GM19467 (cell line): Measurements from ENCODE around the gene FXYD5.

Source experiments
- ATAC-seq: cut with Tn5 transposase; IDR thresholded peaks from one replicate; pipeline ENCODE4 v1.9.1; 2021; ENCODE audit warnings: mild to moderate bottlenecking, moderate library complexity; ENCODE audit not compliant: unreplicated experiment

Gene FXYD5, protein sequence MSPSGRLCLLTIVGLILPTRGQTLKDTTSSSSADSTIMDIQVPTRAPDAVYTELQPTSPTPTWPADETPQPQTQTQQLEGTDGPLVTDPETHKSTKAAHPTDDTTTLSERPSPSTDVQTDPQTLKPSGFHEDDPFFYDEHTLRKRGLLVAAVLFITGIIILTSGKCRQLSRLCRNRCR

DNA sequence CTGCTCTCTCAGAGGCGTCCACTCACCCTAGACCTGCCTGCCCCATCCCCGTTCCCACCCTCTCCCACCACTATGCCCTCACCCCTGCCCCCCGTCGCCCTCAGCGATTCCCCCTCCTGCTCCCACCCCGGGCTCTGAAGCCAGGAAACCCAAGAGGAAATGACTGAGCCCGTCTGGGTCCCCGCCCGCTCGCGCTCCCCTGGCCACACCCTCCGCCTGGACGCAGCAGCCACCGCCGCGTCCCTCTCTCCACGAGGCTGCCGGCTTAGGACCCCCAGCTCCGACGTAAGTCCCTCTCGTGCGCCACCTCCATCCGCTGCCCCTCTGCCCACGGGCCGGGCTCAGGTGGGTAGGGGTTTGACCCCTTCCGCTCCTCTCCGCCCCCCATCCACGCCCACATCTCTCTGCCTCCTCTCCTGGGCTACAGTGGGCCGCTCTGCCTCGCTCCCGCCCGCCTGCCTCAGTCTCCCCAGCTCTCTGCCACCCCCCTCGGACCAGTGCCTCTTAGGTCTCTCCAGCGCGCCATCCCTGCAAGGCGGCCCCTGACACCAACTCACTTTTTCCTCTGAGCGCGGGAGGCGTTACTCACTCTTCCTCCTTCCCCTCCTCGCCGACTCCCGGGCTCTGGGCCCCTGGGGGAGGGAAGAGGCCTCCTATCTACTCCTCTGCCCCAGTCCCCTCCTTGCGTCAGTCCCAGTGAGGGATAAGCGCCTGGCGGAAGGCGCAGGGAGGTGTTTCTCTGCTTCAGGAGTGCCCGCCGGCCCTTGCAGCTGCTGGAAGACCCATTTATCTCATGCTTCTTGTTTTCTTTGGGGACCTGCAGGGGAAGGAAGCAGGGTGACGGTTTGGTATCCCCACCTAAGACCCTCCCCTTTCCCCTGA lies at the start of gene FXYD5:
Gene FXYD5 (plus strand): TSS at position 211 of the 882 bp plus-strand sequence. CDS start 816 bp downstream, outside the sequence.
- ATAC-seq, result no peak

DNA sequence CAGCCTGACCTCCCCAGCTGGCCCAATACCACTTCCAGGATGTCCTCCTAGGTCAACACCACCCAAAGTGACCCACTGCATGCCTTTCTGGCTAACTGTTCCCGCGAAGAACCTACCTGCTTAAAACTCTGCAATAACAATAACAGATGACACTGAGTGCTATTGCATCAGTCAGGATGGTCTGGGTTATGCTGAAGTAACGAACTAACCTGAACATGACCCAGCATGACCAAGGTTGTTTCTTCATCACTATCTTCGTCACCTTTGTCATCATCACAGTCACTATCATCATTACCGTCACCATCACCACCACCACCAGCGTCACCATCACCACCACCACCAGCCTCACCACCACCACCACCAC lies 49.5 kb upstream of the FXYD5 start:
- no peak for ATAC-seq

- no peak for ATAC-seq
Measured at GRCh38 chr19:35105411-35106290, 48.9 kb upstream of the FXYD5 start.

DNA sequence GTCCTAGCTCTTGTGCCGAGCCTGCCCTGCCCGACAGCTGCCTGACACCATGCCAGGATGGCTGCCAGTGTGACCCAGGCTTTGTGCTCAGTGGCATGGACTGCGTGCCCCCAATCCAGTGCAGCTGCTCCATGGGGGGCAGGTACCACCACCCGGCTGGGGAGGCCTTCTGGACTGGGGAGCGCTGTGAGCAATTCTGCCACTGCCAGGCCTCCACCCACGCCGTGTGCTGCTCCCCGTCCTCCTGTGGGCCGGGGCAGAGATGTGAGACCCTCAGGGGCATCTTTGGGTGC lies 48.3 kb upstream of the FXYD5 start:
- ATAC-seq, result no peak

GRCh38 chr19:35106898-35107541 lies 47.5 kb upstream of the FXYD5 start:
- ATAC-seq, result no peak

DNA sequence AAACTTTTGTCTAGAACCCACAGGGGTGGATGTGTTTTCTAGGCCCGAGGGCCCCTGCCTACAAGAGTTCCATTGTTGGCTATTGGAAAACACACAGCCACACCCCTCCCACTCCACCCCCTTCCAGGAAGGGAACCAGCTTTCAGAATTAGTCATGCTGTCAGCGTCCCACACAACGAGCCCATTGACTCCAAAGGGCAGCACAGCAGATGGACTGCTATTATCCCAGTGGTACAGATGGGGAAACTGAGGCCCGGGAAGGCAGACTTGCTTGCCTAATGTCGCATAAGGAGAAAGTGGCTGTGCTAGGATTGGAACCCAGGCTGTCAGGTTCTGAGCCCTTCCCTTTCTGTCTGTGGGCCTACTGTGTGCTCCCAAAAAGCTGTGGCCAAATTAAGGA lies 47.0 kb upstream of the FXYD5 start:
- ATAC-seq, result no peak

DNA sequence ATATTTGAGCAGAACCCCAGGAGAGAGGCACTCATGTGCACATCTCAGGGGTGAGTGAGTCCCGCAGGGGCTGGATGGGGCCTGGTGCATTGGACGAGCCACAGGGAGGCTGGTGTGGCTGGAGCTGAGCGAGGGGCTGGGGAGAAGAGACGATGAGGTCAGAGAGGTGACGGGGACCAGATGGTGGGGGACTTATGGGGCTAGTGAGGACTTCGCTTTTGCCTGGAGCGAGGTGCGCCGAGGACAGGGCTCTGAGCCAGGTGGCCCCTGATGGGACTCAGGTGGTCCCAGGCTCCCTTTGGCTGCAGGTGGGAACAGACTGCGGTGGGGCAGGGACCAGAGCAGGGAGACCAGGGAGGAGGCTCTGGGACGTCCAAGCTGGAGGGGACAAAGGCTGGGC lies 45.8 kb upstream of the FXYD5 start:
- ATAC-seq, result no peak

DNA sequence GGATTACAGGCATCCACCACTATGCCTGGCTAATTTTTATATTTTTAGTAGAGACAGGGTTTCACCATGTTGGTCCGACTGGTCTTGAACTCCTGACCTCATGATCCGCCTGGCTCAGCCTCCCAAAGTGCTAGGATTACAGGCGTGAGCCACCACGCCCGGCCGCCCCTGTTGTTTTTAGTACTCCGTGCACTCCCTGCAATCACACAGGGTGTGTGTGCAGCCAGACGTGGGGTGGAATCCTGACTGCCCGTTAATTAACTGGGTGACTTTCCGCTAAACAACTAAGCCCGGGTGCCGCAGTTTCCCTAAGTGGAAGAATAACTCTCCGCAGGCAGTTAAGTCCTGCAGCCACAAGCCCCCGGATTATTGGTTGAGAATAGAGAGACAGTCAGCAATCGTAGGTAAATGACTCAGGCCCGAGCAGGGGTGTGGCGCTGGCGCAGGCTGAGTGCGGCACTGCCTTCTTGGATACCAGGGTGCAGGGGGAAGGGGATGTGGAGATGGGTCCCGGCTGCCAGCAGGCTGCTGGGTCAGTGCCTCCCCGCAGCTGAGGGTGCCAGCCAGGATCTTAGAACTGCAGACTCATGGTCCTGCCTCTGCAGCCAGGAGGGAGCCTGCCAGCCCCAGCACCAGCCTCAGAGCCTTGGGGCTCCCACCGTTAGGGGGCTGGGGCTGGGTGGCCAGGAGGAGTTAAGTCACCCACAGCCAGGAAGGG lies 45.0 kb upstream of the FXYD5 start:
- ATAC-seq, result no peak

- ATAC-seq, result no peak
Measured at GRCh38 chr19:35110974-35111373, 43.6 kb upstream of the FXYD5 start.

DNA sequence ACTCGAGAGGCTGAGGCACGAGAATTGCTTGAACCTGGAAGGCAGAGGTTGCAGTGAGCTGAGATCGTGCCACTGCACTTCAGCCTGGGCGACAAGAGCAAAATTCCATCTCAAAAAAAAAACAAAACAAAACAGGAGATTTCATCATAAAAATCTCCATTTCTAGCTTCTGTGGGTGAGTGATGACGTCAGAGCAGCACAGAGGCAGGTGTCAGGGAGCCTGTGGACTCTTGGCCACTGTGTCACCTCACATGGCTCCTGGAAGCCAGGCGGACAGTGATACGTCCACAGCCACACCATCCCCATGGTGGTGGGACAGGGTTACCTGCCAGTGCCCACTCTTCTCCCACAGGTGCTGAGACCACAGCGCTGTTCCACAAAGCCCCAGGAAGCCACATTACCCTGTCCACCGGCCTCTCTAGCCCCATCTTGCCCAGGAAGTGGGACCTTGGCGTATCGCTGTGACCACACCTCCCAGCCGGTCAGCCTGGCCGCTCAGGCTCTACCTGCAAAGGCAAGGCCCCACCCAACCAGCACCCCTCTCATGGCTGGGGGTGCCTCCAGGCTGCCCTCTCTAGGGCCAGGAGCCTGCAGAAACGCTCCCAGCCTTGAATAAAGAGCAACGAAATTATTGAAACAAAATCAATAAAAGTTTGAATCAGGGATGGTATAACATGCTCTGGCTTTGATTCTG lies 41.4 kb upstream of the FXYD5 start:
- ATAC-seq, result no peak

DNA sequence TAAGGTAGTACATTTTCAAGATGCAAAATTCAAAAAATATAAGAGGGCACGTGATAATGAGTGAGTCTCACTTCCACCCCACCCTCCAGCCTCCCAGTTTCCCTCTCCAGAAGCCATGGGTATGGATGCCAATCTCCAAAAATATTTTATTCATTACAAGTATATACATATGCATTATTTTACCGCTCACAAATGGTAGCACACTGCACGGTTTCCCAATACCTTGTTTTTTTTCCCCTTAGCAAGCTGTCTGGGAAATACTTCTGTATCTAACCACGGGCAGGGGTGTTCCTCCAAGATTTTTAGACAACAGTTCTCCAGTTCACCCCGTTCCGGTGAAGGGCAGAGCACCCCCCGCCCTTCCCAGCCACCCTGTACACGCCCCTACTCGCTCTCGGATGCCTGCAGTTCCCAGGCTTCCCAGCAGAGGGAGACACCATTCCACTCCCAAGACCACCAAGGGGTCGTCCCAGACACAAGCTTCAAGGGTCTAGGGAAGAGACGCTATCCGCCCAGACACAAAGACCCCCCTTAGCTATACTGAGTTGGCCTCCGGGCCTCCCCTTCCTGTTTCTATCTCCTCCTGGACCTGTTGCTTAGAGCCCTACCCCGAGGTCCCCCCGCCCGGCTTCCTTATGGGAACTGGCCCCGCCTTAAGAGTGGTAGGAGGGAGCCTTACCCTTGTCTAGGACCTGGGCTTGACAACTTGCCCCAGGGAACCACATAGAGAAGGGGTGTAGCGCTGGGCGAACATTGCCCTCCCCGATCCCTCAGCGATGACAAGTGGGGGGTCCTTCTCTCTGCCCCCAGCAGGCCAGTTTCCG lies 40.0 kb upstream of the FXYD5 start:
- no peak for ATAC-seq

DNA sequence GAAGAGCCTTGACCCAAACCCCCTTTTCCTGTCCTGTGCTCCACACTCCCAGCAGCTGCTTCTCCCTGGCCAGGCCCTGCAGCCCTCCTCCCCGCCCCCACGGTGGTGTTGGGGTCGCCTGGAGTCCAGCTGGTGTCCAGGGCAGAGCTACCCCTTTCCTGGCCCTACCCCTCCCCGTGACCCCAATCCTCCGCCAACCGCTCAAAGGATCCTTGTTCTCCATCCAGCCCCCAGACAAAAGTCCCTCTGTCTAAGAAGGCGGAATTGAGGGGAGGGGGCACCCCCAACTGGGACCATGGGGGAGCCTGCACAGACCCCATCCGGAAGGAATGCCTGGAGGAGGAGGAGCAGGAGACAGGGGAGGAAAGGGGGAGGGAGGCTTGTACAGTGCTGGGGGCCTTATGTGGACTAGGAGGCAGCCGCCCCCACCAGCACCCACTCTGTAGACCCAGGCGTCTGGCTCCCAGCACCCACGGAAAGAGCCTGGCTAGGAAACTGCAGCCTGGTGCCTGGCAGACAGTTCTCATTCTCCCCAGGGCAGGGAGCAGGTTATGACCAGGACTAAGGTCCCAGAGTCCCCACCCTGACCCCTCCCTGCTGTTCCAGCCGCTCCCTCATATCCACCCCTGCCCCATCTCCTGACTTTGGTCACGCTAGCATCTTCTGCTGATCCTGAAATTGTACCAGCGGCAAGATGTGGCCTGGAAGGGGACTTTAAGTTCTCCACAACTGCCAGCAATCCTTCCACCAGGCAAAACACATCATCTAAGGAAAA lies 39.2 kb upstream of the FXYD5 start, which contains the start of gene FXYD3:
Gene FXYD3 (plus strand): TSS at position 647 of the 775 bp plus-strand sequence. CDS start 3,554 bp downstream, outside the sequence.
- no peak for ATAC-seq

DNA sequence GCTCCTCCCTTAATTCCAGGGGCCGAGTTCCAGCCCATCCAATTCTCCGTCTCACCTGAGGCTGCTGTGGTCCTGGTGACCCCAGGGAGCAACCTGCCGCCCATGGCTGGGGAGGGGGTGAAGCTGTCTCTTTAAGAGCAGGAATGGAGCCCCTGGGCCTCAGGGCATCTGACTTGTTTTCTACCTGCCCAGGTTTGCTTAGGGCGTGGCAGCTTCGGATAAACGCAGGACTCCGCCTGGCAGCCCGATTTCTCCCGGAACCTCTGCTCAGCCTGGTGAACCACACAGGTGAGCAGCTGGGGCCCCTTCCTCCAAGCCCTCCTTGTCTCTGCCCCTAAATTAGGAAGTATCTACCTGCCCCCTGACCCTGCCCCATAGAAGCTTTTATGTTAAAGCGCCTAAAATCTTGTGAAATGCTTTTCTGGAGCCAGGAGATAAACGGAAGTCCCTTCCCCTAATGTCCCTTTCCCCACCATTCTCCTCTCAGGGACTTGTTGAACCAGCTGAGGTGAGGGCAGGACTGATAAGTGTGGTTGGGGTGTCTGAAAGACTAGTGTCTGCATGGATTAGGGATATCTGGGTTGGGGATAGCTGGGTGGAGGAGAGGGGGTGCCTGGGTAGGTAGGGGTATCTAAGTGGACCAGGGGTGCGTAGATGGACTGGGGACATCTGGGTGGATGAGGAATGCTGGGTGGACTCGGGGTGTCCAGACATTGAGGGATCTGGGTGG lies 38.3 kb upstream of the FXYD5 start:
- ATAC-seq, result no peak

DNA sequence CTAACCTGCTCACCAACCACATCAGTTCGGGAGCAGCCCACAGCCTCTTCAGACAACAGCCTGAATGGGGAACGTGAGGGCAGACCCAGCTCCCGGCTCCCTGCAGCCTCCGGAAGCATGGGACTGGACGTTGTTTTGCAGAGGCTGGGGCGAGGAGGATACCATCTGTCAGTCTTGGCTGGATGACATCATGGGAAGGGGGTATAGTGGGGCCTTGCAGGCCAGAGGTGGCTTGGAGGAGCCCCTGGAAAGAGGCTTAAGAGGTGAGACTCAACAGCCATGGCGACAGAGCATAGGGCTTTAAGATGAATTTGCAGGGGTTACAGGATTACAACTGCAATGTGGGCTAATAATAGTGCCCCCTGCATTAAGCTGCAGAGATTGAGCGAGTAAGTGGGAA lies 37.4 kb upstream of the FXYD5 start:
- no peak for ATAC-seq

DNA sequence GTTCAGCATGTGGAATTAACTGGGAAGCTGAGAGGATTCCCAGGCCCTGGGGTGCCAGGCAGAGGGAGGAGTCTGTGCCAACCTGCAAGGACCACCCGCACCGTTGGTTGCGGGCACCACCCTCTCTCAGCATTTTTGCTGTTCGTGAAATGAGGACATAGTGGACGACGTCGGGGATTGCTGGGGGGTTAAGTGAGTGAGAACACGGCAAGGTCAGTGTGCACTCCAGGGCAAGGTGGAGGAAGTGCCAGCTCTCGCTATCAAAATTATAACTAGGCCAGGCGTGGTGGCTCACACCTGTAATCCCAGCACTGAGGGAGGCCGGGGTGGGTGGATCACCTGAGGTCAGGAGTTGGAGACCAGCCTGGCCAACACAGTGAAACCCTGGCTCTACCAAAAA lies 36.7 kb upstream of the FXYD5 start:
- ATAC-seq, result no peak

GRCh38 chr19:35118268-35119020 lies 36.1 kb upstream of the FXYD5 start:
- no peak for ATAC-seq

- ATAC-seq, result no peak
Measured at GRCh38 chr19:35119091-35119490, 35.4 kb upstream of the FXYD5 start.
